Measurements from ENCODE around the gene BRSK2.
A peak's percentile ranks its signal among the peaks of the same experiment; 100 is the strongest.

The BRSK2 gene

DNA sequence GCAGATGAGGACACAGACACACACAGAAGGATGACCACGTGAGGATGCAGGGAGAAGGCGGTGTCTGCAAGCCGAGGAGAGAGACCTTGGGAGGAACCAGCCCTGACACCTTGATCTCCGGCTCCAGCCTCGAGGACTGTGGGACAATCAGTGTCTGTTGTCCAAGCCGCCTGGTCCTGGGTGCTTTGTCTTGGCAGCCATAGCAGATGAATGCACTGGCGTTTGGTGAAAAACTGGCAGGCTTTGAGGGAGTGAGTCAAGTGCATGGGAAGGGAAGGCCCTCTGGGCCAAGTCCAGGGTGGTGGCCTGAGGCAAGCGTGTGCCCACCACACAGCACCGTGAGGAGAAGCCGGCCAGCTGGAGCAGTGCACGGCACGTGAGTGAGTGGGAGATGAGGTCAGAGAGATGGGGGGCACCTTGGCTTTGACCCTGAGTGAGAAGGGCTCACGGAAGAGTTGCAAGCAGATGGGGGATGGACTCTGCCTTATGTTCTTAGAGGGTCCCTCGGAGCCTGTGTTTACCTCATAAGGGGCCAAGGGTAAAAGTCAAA is 12.4 kb upstream of the BRSK2 start:
- DNase-seq: no peak

DNA sequence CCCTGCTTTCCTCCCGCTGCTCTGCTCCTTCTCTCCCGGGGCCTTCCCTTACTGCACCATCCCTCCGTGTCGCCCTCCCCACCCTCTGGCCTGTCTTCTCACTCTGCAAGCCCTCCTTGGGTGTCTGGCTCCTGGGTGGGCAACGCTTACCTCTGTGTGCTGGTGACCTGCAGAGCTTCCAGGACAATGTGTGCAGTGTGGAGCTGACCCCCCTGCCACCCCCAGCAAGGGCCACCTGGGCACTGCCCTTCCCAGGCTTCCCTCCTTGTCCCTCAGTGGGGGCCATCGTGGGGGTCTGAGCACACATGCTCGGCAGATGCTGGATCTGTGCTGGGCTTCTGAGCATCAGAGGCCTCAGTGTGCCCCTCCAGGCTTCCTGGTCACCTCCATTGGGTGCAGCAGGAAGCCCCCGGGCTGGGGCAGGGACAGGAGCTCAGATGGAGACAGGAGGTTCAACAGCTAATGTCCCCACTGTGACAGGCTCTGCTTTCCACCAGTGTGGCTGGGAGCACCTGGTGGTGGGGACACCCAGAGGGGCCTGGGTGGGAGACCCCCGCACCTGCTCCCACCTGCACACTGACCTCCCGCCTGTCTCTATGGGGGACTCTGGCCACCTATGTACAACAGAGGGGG is 7.8 kb upstream of the BRSK2 start:
- no peak for DNase-seq

GRCh38 chr11:1382429-1382828 is 7.3 kb upstream of the BRSK2 start:
- DNase-seq: no peak

- peak; percentile 19 to 44 for DNase-seq
Measured at GRCh38 chr11:1382831-1383607, 6.7 kb upstream of the BRSK2 start.

- no peak for DNase-seq
Measured at GRCh38 chr11:1384199-1384970, 5.3 kb upstream of the BRSK2 start.

DNA sequence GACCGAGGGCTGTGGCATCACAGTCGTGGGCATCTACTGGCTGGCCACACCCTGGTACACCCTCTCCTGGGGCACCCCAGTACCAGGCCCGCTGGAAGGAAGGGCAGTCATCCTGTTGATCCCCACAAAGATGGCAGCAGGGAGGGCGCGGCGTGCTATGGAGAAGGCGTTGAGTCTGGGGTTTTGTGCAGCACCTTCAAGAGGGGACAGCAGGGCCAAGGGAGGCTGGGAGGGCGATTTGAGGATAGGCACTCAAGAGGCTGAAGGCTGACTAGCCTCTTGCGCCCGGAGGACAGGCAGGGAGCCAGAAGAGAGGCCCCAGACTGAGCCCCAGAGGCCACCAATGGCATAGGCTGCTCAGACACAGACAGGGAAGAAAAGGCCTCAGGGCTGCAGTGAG is 2.2 kb upstream of the BRSK2 start:
- DNase-seq: no peak

DNA sequence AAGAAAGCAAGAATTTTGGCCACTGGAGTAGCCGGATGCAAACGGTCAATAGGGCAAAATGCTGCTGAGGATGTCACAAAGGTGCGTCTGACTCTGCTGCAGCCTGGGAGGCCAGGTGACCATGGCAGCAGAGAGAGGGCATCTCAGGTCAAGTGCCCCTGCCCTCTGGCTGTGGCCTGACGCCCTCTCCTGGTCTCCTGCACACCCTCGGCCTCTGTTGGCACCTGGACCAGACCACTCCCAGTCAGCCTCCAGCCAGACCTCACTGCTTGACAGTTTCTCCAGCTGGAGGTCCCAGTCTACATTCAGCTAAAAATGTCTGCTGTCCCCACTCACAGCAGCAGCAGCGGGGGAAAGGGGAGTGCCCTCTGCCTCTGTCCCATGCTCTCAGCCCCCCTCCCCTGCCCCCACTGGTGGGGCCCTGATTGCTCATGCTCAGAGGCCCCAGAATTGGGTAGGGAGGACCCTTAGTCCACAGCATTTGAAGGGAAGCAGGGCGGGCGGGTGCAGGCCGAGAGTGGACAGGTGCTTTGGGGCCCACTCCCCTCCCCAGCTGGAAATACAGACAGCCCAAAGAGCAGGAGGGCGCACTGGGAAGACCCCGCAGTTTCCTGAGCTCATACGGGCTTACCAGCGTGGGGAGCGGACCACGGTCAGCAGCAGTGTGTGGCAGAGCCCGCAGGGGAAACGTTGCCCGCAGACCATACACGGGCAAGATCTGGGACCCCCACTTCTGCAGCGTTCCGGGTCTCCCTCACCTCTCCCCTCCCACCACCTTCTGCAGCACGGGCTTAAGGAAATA is 1.6 kb upstream of the BRSK2 start:
- DNase-seq: no peak

DNA sequence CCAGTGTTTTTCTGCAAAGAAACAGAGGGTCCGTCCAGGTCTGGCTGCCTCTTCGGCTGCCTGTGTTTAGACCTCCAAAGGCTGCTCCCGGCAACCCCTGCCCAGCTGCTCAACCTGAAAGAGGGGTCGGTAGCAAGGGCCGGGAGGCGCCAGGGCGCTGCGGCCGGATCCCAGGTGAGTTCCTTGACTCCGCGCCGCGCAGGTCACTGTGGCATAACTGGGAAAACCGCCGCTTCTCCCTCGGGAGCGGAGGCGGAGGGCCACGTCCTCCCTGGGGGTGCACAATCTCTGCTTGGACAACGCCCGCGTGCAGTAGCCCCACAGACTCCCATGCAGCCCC is 1.0 kb upstream of the BRSK2 start:
- DNase-seq: no peak

GRCh38 chr11:1389103-1389931 is 417 bp upstream of the BRSK2 start:
- DNase-seq: peak; percentile 52 to 67

GRCh38 chr11:1390569-1391164 is 933 bp downstream of the BRSK2 start:
- no peak for DNase-seq

GRCh38 chr11:1391165-1392075 is 1.7 kb downstream of the BRSK2 start:
- no peak for DNase-seq

- DNase-seq: no peak
Measured at GRCh38 chr11:1392111-1392510, 2.4 kb downstream of the BRSK2 start.

- no peak for DNase-seq
Measured at GRCh38 chr11:1392561-1392960, 2.8 kb downstream of the BRSK2 start.

GRCh38 chr11:1393038-1393710 is 3.4 kb downstream of the BRSK2 start:
- DNase-seq: no peak

DNA sequence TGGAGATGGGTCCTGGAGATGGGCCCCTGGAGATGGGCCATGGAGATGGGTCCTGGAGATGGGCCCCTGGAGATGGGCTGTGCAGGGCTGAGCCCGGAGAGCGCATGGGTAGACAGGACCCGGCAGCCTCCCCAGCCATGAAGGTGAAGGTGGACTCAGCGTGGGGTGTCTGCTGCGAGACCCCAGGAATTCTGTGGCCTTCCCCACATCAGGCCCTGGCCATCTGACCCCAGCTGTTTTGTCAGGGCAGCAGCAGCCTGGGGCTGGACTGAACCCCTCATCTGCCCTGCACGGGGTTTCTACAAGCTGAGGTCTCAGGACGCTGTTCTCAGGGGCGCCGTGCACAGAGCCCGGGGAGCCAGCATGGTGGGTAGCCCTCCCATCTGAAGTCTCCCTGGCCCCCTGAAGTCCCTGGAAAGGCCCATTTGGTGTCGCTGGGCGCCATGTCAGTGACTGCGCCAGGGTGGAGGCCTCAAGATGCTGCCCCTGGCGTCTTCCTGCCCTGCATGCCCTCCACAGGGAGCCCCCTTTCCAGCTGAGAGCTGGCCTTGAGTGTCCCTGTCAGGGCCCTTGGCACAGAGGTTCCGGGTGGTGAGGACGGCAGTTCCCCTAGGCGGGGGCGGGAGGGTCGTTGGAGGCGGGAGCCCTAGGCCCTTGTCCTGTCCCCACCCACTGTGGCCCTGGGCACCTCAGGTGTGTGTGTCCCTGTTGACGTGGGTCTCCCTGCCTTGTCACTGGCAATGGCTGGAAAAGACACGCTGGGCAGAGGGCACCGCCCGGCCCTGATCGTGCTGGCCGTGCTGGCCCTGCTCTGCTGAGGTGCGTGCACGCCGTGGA is 5.4 kb downstream of the BRSK2 start:
- DNase-seq: no peak

DNA sequence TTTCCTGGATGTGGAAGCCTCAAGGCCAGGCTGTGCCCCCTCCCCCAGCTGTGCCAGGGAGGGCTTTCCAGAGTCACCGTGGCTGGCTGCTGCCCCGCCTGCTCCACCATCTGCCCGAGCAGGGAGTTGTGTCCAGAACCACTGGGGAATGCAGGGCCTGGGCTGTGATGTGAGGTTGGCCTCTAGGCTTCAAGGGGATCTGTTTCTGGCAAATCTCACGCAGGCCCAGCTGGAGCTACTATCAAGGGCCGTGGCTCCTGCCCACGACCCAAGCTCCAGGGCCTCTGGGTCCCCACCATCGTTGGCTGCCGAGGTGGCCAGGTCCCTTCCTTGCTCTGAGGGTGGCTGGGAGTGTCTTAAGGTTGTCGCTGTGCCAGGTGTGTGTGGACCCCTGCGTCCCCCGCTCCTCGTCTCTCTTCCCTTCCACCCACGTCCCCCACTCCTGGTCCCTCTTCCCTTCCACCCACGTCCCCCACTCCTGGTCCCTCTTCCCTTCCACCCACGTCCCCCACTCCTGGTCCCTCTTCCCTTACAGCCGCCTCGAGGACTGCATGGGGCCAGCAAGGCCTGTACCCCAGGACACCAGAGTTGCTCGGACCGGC is 6.1 kb downstream of the BRSK2 start:
- no peak for DNase-seq

DNA sequence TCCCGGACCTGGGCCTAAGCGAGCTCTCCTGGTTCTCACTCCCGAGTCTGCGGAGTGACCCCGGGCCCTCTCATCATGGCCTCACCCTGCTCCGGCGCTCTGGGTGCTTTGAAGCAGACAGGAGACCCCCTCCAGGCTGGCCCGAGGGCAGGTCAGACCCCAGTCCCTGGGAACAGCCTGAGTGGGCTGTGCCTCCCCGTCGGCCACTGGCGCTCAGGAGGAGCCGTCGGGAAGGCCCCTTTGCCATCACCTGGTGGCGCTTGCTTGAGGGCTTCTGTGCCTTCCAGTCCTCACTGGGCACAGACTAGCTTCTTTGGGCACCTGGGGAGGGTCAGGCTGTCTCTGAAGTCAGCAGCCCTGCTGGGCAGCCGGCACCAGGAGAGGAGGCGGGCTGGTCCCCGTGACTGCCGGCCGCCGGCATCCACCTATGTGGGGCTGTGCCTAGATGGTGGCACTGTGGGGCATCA is 6.7 kb downstream of the BRSK2 start:
- DNase-seq: no peak

DNA sequence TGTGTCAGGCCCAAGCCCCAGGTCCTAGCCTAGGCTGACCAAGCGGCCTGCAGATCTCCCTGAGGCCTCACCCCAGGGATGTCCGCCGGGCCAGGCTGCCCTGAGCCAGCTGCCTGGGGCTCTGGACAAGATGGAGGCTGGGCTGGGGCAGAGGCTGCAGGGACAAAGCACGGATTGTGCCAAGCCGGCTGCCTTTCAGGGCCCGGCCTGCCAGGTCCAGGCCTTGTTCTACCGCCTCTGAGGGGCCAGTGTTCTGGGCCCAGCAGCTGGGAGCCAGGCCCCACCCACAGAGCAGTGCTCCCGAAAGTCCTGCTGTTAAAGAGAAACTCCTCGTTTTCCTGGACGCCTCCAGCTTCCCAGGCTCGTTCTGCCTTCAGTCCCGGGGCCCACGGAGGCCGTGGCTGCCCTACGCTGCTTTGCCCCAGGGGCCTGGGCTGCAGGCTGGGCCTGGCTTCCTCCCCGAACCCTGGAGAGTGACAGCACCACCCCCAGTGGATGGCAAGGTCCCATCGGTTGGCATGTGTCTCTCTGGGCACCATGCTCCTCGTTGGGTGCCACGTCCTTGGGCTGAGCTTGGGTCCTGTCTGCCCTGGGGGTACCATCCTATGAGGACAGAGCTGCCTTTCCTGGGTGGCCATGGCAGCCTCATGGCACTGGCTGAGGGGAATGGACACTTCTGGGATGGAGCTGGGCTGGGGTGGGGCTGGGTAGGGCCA is 7.6 kb downstream of the BRSK2 start:
- DNase-seq: no peak
